GM23338 (cell line): Measurements from ENCODE around the gene FEN1. TPM values are rescaled to one million over a fixed set of nuclear protein-coding genes. Genes with fewer than 3 reads are reported as not detected.
A peak's percentile ranks its signal among the peaks of the same experiment; 100 is the strongest.

Source experiments
- ATAC-seq: fragments of 200-7000 bp; cut with Tn5 transposase; 3 replicates; pipeline ENCODE4 v1.9.1; 2020
- DNase-seq: peaks from one replicate; pipeline ENCODE4 v3.0.0-alpha.2; 2015; ENCODE audit warnings: low spot score
- H2AFZ ChIP-seq: fragments of 200-600 bp; sonication (generic); 2 replicates; pipeline ENCODE4 v1.8.0; 2016; ENCODE audit warnings: antibody characterized with exemption, mild to moderate bottlenecking, moderate library complexity
- H3F3A ChIP-seq: fragments of 200-600 bp; sonication (generic); replicated peaks from 2 replicates; pipeline ENCODE4 v1.8.0; 2017; ENCODE audit warnings: antibody characterized with exemption, mixed run types, low read depth
- H3K27ac ChIP-seq: fragments of 200-600 bp; sonication (generic); 2 replicates; pipeline ENCODE4 v1.6.1; 2016; ENCODE audit warnings: low read depth
- H3K27me3 ChIP-seq: fragments of 200-600 bp; sonication (generic); 2 replicates; pipeline ENCODE4 v1.8.0; 2016; ENCODE audit warnings: mild to moderate bottlenecking, mixed run types, moderate library complexity; ENCODE audit not compliant: insufficient read depth
- H3K36me3 ChIP-seq: fragments of 200-600 bp; sonication (generic); 2 replicates; pipeline ENCODE4 v1.8.0; 2016; ENCODE audit warnings: mild to moderate bottlenecking; ENCODE audit not compliant: insufficient read depth
- H3K4me1 ChIP-seq: fragments of 200-600 bp; sonication (generic); 2 replicates; pipeline ENCODE4 v1.8.0; 2016; ENCODE audit warnings: mild to moderate bottlenecking, moderate library complexity; ENCODE audit not compliant: insufficient read depth
- H3K4me2 ChIP-seq: fragments of 200-600 bp; sonication (generic); 2 replicates; pipeline ENCODE4 v1.7.1; 2017; ENCODE audit warnings: mixed run types
- H3K4me3 ChIP-seq: fragments of 200-600 bp; sonication (generic); 2 replicates; pipeline ENCODE4 v1.6.1; 2016; ENCODE audit warnings: mixed run types
- H3K79me2 ChIP-seq: fragments of 200-600 bp; sonication (generic); replicated peaks from 2 replicates; pipeline ENCODE4 v1.8.0; 2017; ENCODE audit warnings: mild to moderate bottlenecking; ENCODE audit not compliant: insufficient read depth
- H3K9me2 ChIP-seq: fragments of 200-600 bp; sonication (generic); 2 replicates; pipeline ENCODE4 v1.8.0; 2017; ENCODE audit not compliant: insufficient read depth
- H4K20me1 ChIP-seq: fragments of 200-600 bp; sonication (generic); replicated peaks from 2 replicates; pipeline ENCODE4 v1.8.0; 2017; ENCODE audit warnings: mild to moderate bottlenecking; ENCODE audit not compliant: insufficient read depth
- H3K27ac Mint-ChIP-seq: 2 replicates; pipeline ENCODE4 v1.8.0; 2020; ENCODE audit warnings: inconsistent platforms, mild to moderate bottlenecking, moderate library complexity, mixed read lengths
- H3K27me3 Mint-ChIP-seq: 3 replicates; pipeline ENCODE4 v1.8.0; 2022; ENCODE audit warnings: low read depth, mild to moderate bottlenecking, moderate library complexity, mixed read lengths, inconsistent platforms; ENCODE audit not compliant: insufficient read depth, poor library complexity
- H3K36me3 Mint-ChIP-seq: 3 replicates; pipeline ENCODE4 v1.8.0; 2021; ENCODE audit warnings: low read depth, mild to moderate bottlenecking, inconsistent platforms, moderate library complexity, mixed read lengths
- H3K4me1 Mint-ChIP-seq: 3 replicates; pipeline ENCODE4 v1.8.0; 2020; ENCODE audit warnings: mild to moderate bottlenecking, inconsistent platforms, mixed read lengths
- H3K4me3 Mint-ChIP-seq: 3 replicates; pipeline ENCODE4 v1.8.0; 2021; ENCODE audit warnings: moderate library complexity, mild to moderate bottlenecking, inconsistent platforms, mixed read lengths
- H3K9me3 Mint-ChIP-seq: 3 replicates; pipeline ENCODE4 v1.8.0; 2020; ENCODE audit warnings: moderate library complexity, mild to moderate bottlenecking, inconsistent platforms, mixed read lengths
- CTCF ChIP-seq, 2 experiments: fragments of 200-600 bp in 1 of 2; sonication (generic) in 1 of 2; conservative IDR thresholded peaks; 2 replicates each; pipeline versions ENCODE4 v1.5.1 to v1.6.1; 2016 to 2017; ENCODE audit warnings: antibody characterized with exemption in 2 of 2, low read depth in 2 of 2, mild to moderate bottlenecking in 2 of 2, moderate library complexity in 1 of 2
- ETS1 ChIP-seq: IDR thresholded peaks from 2 replicates; pipeline ENCODE4 v1.6.1; 2016; ENCODE audit warnings: antibody characterized with exemption
- EZH2 ChIP-seq: fragments of 200-600 bp; sonication (generic); IDR thresholded peaks from one replicate; pipeline ENCODE4 v1.8.0; 2017; ENCODE audit warnings: antibody characterized with exemption, mild to moderate bottlenecking, low read depth; ENCODE audit not compliant: unreplicated experiment
- EZH2phosphoT487 ChIP-seq: fragments of 200-600 bp; sonication (generic); IDR thresholded peaks from one replicate; pipeline ENCODE4 v1.8.1; 2018; ENCODE audit warnings: antibody characterized with exemption; ENCODE audit not compliant: unreplicated experiment
- JUNB ChIP-seq: IDR thresholded peaks from one replicate; pipeline ENCODE4 v1.6.1; 2016; ENCODE audit warnings: antibody characterized with exemption; ENCODE audit not compliant: unreplicated experiment
- NANOG ChIP-seq: IDR thresholded peaks from 2 replicates; pipeline ENCODE4 v1.6.1; 2016; ENCODE audit warnings: antibody characterized with exemption, borderline replicate concordance
- POLR2AphosphoS5 ChIP-seq: IDR thresholded peaks from 2 replicates; pipeline ENCODE4 v1.6.1; 2016; ENCODE audit warnings: antibody characterized with exemption, low read depth
- REST ChIP-seq: IDR thresholded peaks from one replicate; pipeline ENCODE4 v1.6.1; 2018; ENCODE audit warnings: antibody characterized with exemption; ENCODE audit not compliant: unreplicated experiment
- STAT1 ChIP-seq: IDR thresholded peaks from one replicate; pipeline ENCODE4 v1.6.1; 2016; ENCODE audit warnings: antibody characterized with exemption; ENCODE audit not compliant: unreplicated experiment
- ZNF114 ChIP-seq: fragments of 250-450 bp; sonication (Bioruptor Pico); IDR thresholded peaks from 2 replicates; pipeline ENCODE4 v1.5.0; 2020; ENCODE audit warnings: mild to moderate bottlenecking, moderate library complexity
- ZNF331 ChIP-seq: fragments of 250-450 bp; sonication (Bioruptor Pico); IDR thresholded peaks from 2 replicates; pipeline ENCODE4 v1.5.0; 2020; ENCODE audit warnings: low read depth, mild to moderate bottlenecking, moderate library complexity
- polyA plus RNA-seq: library from polyadenylated mRNA; unstranded; fragments of >200 nt; fragmentation: Nextera tagmentation; extraction: Ambion mirVana; gene quantifications from 2 replicates; pipeline ENCODE4 v1.2.1, GENCODE V29; 2016
- total RNA-seq: library from RNA; depleted of rRNA; stranded (reverse); fragments of >200 nt; shearing (Covaris generic); gene quantifications from 2 replicates; pipeline ENCODE4 v1.2.3, GENCODE V29; 2014

The FEN1 gene
- total and polyA plus RNA-seq, 2 experiments from 2014 or later: 85.1 to 89.0 TPM

GRCh38 chr11:61829806-61830205 is 37.1 kb downstream of the FEN1 start (continued):
- TF ChIP-seq REST (no peak), ZNF114 (no peak), CTCF (conservative IDR thresholded peaks at IDR 0.05; ENCODE audit: low read depth in 2 of 2) (no peak), POLR2AphosphoS5 (no peak), ZNF331 (CRISPR knock-in tag) (no peak), STAT1 (no peak)

- H3K36me3 ChIP-seq: no peaks in the 10 kb centered on the region; the same call in 1 of the 2 replicates
- Mint-ChIP-seq H3K4me3 (peak overlapping the region; percentile 87), H3K36me3 (peaks cover 31% of the 10 kb centered on the region), H3K27ac (no peak overlapping the region; the same call in 1 of the 2 replicates), H3K27me3 (peaks cover 27% of the 10 kb centered on the region), H3K9me3 (peaks cover 3% of the 10 kb centered on the region; the same call in 1 of the 3 replicates), H3K4me1 (peaks cover 66% of the 10 kb centered on the region)
- peaks cover 71% of the 10 kb centered on the region for H3K4me1 ChIP-seq
- H2AFZ ChIP-seq: no peak overlapping the region
- H4K20me1 ChIP-seq: peaks cover 42% of the 10 kb centered on the region
- TF ChIP-seq EZH2phosphoT487 (no peak), NANOG (no peak), EZH2 (no peak), ETS1 (no peak), ZNF114 (no peak), CTCF (conservative IDR thresholded peaks at IDR 0.05; ENCODE audit: low read depth in 2 of 2) (no peak), JUNB (no peak)
- 0 out of 2 replicates have a peak overlapping the region, but pooled peaks have one; percentile 21 for H3K27ac ChIP-seq
- H3K4me2 ChIP-seq: peak overlapping the region; percentile 100
- no peaks in the 10 kb centered on the region for H3K27me3 ChIP-seq
- H3K79me2 ChIP-seq: peaks cover 73% of the 10 kb centered on the region
- ATAC-seq (no peak), DNase-seq (no peak)
- H3K4me3 ChIP-seq: peak overlapping the region; percentile 99
- H3K9me2 ChIP-seq: no peaks in the 10 kb centered on the region
- peaks cover 56% of the 10 kb centered on the region for H3F3A ChIP-seq
Measured at GRCh38 chr11:61830237-61831105, 37.8 kb downstream of the FEN1 start.
